HL-60 (cell line): ENCODE data around the gene ZNF280C.

ENCODE experiments used
- CTCF ChIP-seq: IDR thresholded peaks from one replicate; pipeline ENCODE4 v1.5.1; 2011; ENCODE audit warnings: low read length, control low read depth, inconsistent platforms; ENCODE audit not compliant: insufficient read depth
- POLR2AphosphoS5 ChIP-seq: IDR thresholded peaks from 2 replicates; pipeline ENCODE4 v1.6.1; 2012; ENCODE audit warnings: low read depth
- REST ChIP-seq: IDR thresholded peaks from 2 replicates; pipeline ENCODE4 v1.6.1; 2012; ENCODE audit warnings: low read depth; ENCODE audit not compliant: insufficient replicate concordance

GRCh38 chrX:130228871-130229270, 39.8 kb downstream of the ZNF280C start:
- no peak for TF ChIP-seq CTCF
- TF ChIP-seq REST, result no peak
- TF ChIP-seq POLR2AphosphoS5, result no peak
